BJ (cell line): ENCODE measurements around the gene BMERB1. TPM values are rescaled to one million over a fixed set of nuclear protein-coding genes. Genes with fewer than 3 reads are reported as not detected.
"Not testable (repeated sequence)": the region's sequence is repeated elsewhere in the genome, so short reads cannot be mapped to it uniquely, and the experiment has no call there.

Experiments used
- CTCF ChIA-PET: fragments of 350-600 bp; formaldehyde crosslinking; extraction: SDS; loops from one replicate; lab custom pipeline; 2021; ENCODE audit warnings: antibody characterized with exemption, inconsistent platforms; lab: Yijun Ruan, JAX
- POLR2A ChIA-PET: fragments of 300-600 bp; sonication (Branson Sonifier 250); formaldehyde crosslinking; extraction: SDS; loops from one replicate; lab custom pipeline; 2021; ENCODE audit warnings: antibody characterized with exemption; lab: Charles Lee
- DNase-seq: peaks from one replicate; pipeline ENCODE4 v3.0.0-alpha.2; 2011; ENCODE audit warnings: low read depth
- H3K27me3 ChIP-seq: 2 replicates; pipeline ENCODE4 v1.6.0; 2011; ENCODE audit warnings: low read length; ENCODE audit not compliant: control insufficient read depth, insufficient read depth
- H3K36me3 ChIP-seq: 2 replicates; pipeline ENCODE4 v1.5.1; 2011; ENCODE audit warnings: low read length; ENCODE audit not compliant: control insufficient read depth, insufficient read depth
- H3K4me3 ChIP-seq: 2 replicates; pipeline ENCODE4 v1.5.1; 2011; ENCODE audit warnings: low read depth, mild to moderate bottlenecking, control low read depth, low read length
- polyA minus RNA-seq: library from RNA; depleted of rRNA, polyadenylated mRNA; stranded (reverse); fragments of >200 nt; gene quantifications from 2 replicates; pipeline ENCODE4 v1.2.3, GENCODE V29; 2011; rRNA and poly(A)+ RNA removed
- polyA plus RNA-seq: library from polyadenylated mRNA; depleted of rRNA; stranded (reverse); fragments of >200 nt; gene quantifications from 2 replicates; pipeline ENCODE4 v1.2.3, GENCODE V29; 2011; rRNA removed
- TF ChIP-seq, protein P1 (sequence below): IDR thresholded peaks from 2 replicates; pipeline ENCODE4 v1.5.1; 2011; ENCODE audit warnings: low read depth, mild to moderate bottlenecking, control low read depth, inconsistent platforms, low read length, moderate library complexity; ENCODE audit not compliant: insufficient read depth

Gene BMERB1
- 43.3 and 72.8 TPM in 2 replicates for polyA plus RNA-seq
- 23.4 and 28.7 TPM in 2 replicates for polyA minus RNA-seq

DNA sequence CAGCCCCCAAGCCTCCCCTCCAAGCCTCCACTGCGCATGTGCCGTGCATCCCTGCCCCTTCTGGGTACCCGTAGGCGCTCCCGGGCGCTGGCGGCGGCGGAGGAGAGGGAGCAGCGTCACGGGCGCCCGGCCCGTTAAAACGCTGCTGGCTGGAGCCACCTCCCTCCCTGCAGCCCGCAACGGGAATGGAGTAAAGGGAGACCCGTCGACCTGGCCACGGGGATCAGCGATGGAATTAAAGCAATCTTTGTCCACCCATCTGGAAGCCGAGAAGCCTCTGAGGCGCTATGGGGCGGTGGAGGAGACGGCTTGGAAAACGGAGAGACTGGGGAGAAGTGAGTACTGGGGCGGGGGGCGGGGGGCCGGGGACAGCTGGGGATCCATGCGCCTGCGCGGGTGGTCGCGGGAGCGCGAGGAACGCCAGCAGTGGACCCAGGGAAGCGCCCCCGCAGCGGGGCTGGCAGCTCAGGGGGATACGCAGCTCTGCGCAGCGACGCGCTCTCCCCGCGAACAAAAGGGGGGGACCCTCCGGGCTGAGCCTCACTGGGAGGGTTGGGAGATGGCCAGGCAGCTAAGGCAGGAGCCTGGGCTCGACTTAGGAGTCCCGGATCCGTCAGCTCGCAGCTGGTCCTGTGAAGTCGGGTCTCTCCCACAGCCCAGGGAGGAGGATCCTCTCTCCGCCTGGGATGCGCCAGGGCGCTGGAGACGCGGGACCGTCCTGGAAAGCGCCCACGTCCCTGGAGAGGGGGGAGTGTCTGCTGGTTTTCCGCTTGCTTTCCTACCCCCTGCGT is at the start of gene BMERB1:
BMERB1 (plus strand) TSS at position 164 of the 791 bp plus-strand sequence; CDS start at position 230, 66 bp downstream.
- TF ChIP-seq, protein P1, sequence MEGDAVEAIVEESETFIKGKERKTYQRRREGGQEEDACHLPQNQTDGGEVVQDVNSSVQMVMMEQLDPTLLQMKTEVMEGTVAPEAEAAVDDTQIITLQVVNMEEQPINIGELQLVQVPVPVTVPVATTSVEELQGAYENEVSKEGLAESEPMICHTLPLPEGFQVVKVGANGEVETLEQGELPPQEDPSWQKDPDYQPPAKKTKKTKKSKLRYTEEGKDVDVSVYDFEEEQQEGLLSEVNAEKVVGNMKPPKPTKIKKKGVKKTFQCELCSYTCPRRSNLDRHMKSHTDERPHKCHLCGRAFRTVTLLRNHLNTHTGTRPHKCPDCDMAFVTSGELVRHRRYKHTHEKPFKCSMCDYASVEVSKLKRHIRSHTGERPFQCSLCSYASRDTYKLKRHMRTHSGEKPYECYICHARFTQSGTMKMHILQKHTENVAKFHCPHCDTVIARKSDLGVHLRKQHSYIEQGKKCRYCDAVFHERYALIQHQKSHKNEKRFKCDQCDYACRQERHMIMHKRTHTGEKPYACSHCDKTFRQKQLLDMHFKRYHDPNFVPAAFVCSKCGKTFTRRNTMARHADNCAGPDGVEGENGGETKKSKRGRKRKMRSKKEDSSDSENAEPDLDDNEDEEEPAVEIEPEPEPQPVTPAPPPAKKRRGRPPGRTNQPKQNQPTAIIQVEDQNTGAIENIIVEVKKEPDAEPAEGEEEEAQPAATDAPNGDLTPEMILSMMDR: no peak
- Histone ChIP-seq H3K4me3 (peak within 1 kb of the TSS; percentile 92), H3K36me3 (no peaks in the 10 kb centered on the region), H3K27me3 (no peaks in the 10 kb centered on the region)
- POLR2A ChIA-PET: no interaction called here
- CTCF ChIA-PET: interaction anchor here (1.0 kb wide), 1 partner anchor 10 kb away, joined by 3 read pairs; no protein-coding TSS in a partner anchor
- no peak for DNase-seq

DNA sequence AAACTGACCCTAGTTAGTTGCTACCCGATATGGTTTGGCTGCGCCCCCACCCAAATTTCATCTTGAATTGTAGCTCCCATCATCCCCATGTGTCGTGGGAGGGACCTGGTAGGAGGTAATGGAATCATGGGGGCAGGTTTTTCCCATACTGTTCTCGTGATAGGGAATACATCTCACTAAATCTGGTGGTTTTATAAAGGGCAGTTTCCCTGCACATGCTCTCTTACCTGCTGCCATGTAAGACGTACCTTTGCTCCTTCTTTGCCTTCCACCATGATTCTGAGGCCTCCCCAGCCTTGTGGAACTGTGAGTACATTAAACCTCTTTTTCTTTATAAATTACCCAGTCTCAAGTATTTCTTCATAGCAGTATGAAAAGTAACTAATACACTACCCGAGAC is 46.3 kb upstream of the BMERB1 start:
- POLR2A ChIA-PET, H3K4me3 ChIP-seq, DNase-seq, CTCF ChIA-PET, H3K36me3 ChIP-seq, H3K27me3 ChIP-seq: not testable (repeated sequence)

DNA sequence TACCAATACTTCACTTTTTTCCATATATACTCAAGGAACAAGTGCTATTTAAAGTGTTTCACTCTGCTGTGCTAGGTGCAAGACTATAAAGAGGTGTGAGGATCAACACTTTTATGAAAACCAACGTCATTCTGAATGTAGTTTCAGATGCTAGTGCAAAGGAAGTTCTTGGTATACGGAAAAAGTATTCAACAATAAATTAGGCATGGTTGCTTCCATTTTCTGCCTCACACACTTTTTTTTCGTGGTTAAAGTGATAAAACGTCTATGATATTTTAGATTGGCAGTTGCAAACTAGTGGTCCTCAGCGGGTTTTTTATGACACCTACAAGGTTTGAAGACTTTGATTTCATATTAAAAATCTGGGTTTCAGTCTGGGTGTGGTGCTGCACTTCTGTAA is 44.5 kb upstream of the BMERB1 start:
- CTCF ChIA-PET, H3K36me3 ChIP-seq, POLR2A ChIA-PET, H3K4me3 ChIP-seq, H3K27me3 ChIP-seq, DNase-seq: not testable (repeated sequence)

DNA sequence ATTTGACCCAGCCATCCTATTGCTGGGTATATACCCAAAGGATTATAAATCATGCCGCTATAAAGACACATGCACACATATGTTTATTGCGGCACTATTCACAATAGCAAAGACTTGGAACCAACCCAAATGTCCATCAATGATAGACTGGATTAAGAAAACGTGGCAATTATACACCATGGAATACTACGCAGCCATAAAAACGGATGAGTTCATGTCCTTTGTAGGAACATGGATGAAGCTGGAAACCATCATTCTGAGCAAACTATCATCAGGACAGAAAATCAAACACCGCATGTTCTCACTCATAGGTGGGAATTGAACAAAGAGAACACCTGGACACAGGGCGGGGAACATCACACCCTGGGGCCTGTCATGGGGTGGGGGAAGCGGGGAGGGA is 41.4 kb upstream of the BMERB1 start:
- CTCF ChIA-PET, H3K4me3 ChIP-seq, H3K36me3 ChIP-seq, H3K27me3 ChIP-seq, DNase-seq, POLR2A ChIA-PET: not testable (repeated sequence)

DNA sequence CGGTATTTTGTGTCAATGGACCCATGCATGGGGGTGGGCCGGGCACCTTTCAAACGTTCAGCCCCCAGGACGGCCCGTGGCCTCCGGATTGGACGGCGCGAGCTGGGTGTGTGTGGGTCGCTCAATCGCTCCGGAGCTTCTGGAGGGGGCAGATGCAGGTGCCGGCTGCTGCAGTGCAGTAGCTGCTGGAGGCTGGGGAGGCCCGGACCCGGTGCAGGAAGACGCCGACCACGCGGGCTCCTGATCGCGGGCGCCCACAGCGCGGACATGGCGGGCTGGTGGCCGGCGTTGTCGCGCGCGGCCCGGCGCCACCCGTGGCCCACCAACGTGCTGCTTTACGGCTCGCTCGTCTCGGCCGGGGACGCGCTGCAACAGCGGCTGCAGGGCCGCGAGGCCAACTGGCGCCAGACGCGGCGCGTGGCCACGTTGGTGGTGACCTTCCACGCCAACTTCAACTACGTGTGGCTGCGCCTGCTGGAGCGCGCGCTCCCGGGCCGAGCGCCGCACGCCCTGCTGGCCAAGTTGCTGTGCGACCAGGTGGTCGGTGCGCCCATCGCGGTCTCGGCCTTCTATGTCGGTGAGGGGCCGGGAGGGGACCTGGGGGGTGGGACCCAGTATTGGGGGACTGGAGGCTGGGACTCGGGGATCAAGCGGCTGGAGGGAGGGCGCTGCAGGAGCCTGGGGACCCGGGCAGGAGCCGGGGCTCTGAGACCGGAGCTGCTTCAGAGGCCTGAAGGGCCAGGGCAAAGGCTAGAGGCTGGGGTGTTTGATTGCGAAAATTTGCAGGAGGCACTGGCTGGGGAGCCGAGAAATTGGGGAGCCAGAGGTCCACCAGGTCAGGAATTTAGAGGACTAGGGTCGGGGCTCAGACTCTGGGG is 38.5 kb upstream of the BMERB1 start, which contains the start of gene MPV17L:
MPV17L (plus strand) TSS at position 124 of the 878 bp plus-strand sequence; CDS start at position 268, 144 bp downstream.
- POLR2A ChIA-PET, DNase-seq, CTCF ChIA-PET, H3K36me3 ChIP-seq, H3K27me3 ChIP-seq: not testable (repeated sequence)
- peak within 1 kb of the TSS; percentile 35 for H3K4me3 ChIP-seq

DNA sequence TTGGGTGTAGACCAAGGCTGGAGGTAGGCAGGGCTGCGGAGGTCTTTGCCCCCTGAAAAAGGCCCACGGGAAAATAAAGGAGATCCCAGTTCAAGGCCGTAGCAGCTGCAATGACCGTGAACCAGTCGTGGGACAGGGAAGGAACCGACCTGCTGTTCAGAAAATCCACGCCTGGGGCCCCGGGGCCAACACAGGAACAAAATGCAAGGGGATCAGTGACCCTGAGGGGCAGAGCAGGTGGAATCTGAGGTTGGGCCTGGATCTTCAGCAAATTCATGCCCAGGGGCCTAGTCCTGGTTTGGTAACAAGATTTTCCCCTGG is 37.9 kb upstream of the BMERB1 start:
- H3K4me3 ChIP-seq, H3K27me3 ChIP-seq, POLR2A ChIA-PET, DNase-seq, H3K36me3 ChIP-seq, CTCF ChIA-PET: not testable (repeated sequence)

DNA sequence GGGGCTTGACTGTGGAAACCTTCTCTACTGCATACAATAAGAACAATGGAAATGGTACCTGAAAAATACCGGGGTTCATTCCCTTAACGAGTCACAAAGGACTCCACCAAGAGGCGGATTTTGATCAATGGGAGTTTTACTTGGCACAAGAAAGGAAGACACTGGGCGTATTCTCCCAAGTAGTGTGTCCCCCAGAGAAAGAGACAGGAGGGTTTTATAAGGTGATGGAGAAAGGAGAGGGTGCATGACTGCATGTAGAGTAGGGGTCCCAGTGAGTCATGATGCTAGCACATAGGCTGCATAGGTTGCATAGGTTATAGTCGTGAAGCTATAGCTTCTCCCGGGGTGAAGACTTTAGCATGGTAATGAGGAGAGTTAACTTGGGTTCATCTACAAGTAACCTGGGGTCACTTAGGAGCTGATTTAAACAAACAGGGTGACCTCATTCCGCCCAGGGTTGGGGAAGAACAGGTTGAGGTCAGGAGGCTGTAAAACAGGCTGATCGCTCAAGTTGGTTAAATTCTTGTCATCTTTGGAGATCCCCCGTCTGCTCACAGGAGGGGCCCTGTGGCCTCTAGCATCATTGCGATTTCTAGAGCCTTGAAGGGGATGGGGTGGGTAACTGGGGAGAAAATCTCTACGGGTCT is 37.3 kb upstream of the BMERB1 start:
- no peak for DNase-seq
- Histone ChIP-seq H3K36me3 (no peaks in the 10 kb centered on the region), H3K27me3 (no peaks in the 10 kb centered on the region; the same call in 1 of the 2 replicates), H3K4me3 (no peak overlapping the region)
- ChIA-PET CTCF (no interaction called here), POLR2A (no interaction called here)
- TF ChIP-seq, protein P1: no peak
